ENCODE measurements around the gene ADCY6. TPM values are rescaled to one million over a fixed set of nuclear protein-coding genes. Genes with fewer than 3 reads are reported as not detected.

ADCY6 gene
- polyA plus RNA-seq, 1 donor (not counting 4 experiments of a cell fraction or from before 2014, with no cell fraction given): 13.2 TPM

GRCh38 chr12:48827513-48828096, 38.7 kb upstream of the ADCY6 start:
- Histone ChIP-seq H3K79me2 (ENCODE audit: control insufficient read depth, insufficient read depth, low read length) (no peaks in the 10 kb centered on the region), H3K27ac (ENCODE audit: control insufficient read depth, insufficient read depth, low read length) (no peak overlapping the region), H3K9me1 (ENCODE audit: control insufficient read depth, extremely low read depth, insufficient read depth, low read length) (peaks cover 2% of the 10 kb centered on the region), H3K9me3 (ENCODE audit: control insufficient read depth, low read depth, low read length) (no peaks in the 10 kb centered on the region), H4K20me1 (ENCODE audit: control insufficient read depth, extremely low read depth, insufficient read depth, low read length) (peaks cover 7% of the 10 kb centered on the region), H3K27me3 (ENCODE audit: control insufficient read depth, extremely low read depth, insufficient read depth, low read length) (no peaks in the 10 kb centered on the region), H3K36me3 (ENCODE audit: control insufficient read depth in 2 of 2, extremely low read depth in 1 of 2, insufficient read depth in 2 of 2, low read length in 2 of 2) (peaks cover 29 to 42% of the 10 kb centered on the region in 2 experiments), H3K4me2 (ENCODE audit: control insufficient read depth, extremely low read depth, insufficient read depth, low read depth, low read length) (no peak overlapping the region), H3K4me3 (ENCODE audit: control insufficient read depth in 2 of 3, extremely low read depth in 1 of 3, insufficient read depth in 2 of 3, low read depth in 1 of 3, low read length in 3 of 3) (no peak overlapping the region), H2AFZ (ENCODE audit: control insufficient read depth, low read length) (no peak overlapping the region), H3K9ac (ENCODE audit: control insufficient read depth, extremely low read depth, insufficient read depth, low read length) (no peak overlapping the region), H3K4me1 (ENCODE audit: control insufficient read depth, extremely low read depth, insufficient read depth, low read length) (peaks cover 5% of the 10 kb centered on the region)
- dilution Hi-C loops (cut with MboI; ENCODE audit: extremely low pct_ligation_motif_present, low sequenced_read_pairs): no loop called here
- FAIRE-seq (no peak), DNase-seq (ENCODE audit: low read depth, low spot score) (no peak)
- no peak for TF ChIP-seq EZH2 (IDR thresholded peaks at IDR 0.05; ENCODE audit: low read length)
- TF ChIP-seq, protein P1, sequence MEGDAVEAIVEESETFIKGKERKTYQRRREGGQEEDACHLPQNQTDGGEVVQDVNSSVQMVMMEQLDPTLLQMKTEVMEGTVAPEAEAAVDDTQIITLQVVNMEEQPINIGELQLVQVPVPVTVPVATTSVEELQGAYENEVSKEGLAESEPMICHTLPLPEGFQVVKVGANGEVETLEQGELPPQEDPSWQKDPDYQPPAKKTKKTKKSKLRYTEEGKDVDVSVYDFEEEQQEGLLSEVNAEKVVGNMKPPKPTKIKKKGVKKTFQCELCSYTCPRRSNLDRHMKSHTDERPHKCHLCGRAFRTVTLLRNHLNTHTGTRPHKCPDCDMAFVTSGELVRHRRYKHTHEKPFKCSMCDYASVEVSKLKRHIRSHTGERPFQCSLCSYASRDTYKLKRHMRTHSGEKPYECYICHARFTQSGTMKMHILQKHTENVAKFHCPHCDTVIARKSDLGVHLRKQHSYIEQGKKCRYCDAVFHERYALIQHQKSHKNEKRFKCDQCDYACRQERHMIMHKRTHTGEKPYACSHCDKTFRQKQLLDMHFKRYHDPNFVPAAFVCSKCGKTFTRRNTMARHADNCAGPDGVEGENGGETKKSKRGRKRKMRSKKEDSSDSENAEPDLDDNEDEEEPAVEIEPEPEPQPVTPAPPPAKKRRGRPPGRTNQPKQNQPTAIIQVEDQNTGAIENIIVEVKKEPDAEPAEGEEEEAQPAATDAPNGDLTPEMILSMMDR (optimal IDR thresholded peaks at IDR 0.05 in 1 of 3, IDR thresholded peaks at IDR 0.05 in 1 of 3, conservative IDR thresholded peaks at IDR 0.05 in 1 of 3; ENCODE audit: extremely low read depth in 1 of 3, insufficient read depth in 2 of 3, low read length in 3 of 3): no peak

GRCh38 chr12:48827026-48827425, 38.1 kb upstream of the ADCY6 start:
- TF ChIP-seq, protein P1 (optimal IDR thresholded peaks at IDR 0.05 in 1 of 3, IDR thresholded peaks at IDR 0.05 in 1 of 3, conservative IDR thresholded peaks at IDR 0.05 in 1 of 3; ENCODE audit: extremely low read depth in 1 of 3, insufficient read depth in 2 of 3, low read length in 3 of 3): no peak
- no peak for TF ChIP-seq EZH2 (IDR thresholded peaks at IDR 0.05; ENCODE audit: low read length)
- H3K27ac ChIP-seq (ENCODE audit: control insufficient read depth, insufficient read depth, low read length): no peak overlapping the region
- H4K20me1 ChIP-seq (ENCODE audit: control insufficient read depth, extremely low read depth, insufficient read depth, low read length): peaks cover 7% of the 10 kb centered on the region
- H3K9ac ChIP-seq (ENCODE audit: control insufficient read depth, extremely low read depth, insufficient read depth, low read length): no peak overlapping the region
- H3K9me3 ChIP-seq (ENCODE audit: control insufficient read depth, low read depth, low read length): no peaks in the 10 kb centered on the region
- no peak overlapping the region for H2AFZ ChIP-seq (ENCODE audit: control insufficient read depth, low read length)
- peaks cover 5% of the 10 kb centered on the region for H3K4me1 ChIP-seq (ENCODE audit: control insufficient read depth, extremely low read depth, insufficient read depth, low read length)
- no peak overlapping the region for H3K4me2 ChIP-seq (ENCODE audit: control insufficient read depth, extremely low read depth, insufficient read depth, low read depth, low read length)
- no peak for FAIRE-seq
- DNase-seq (ENCODE audit: low read depth, low spot score): no peak
- H3K36me3 ChIP-seq (ENCODE audit: control insufficient read depth in 2 of 2, extremely low read depth in 1 of 2, insufficient read depth in 2 of 2, low read length in 2 of 2): peaks cover 24 to 38% of the 10 kb centered on the region in 2 experiments
- H3K79me2 ChIP-seq (ENCODE audit: control insufficient read depth, insufficient read depth, low read length): no peaks in the 10 kb centered on the region
- H3K27me3 ChIP-seq (ENCODE audit: control insufficient read depth, extremely low read depth, insufficient read depth, low read length): no peaks in the 10 kb centered on the region
- dilution Hi-C loops (cut with MboI; ENCODE audit: extremely low pct_ligation_motif_present, low sequenced_read_pairs): no loop called here
- peaks cover 2% of the 10 kb centered on the region for H3K9me1 ChIP-seq (ENCODE audit: control insufficient read depth, extremely low read depth, insufficient read depth, low read length)
- H3K4me3 ChIP-seq (ENCODE audit: control insufficient read depth in 2 of 3, extremely low read depth in 1 of 3, insufficient read depth in 2 of 3, low read depth in 1 of 3, low read length in 3 of 3): no peak overlapping the region

Measured in keratinocyte (primary cell).